ENCODE results near the gene TMEM138. TPM values are rescaled to one million over a fixed set of nuclear protein-coding genes. Genes with fewer than 3 reads are reported as not detected.
A peak's percentile ranks its signal among the peaks of the same experiment; 100 is the strongest.

TMEM138 gene
- total RNA-seq, 2 donors from 2014 or later: 46.1 to 48.9 TPM

GRCh38 chr11:61361237-61361740 lies 885 bp upstream of the TMEM138 start:
- no peaks in the 10 kb centered on the region for H3K27me3 Mint-ChIP-seq
- H3K36me3 Mint-ChIP-seq (ENCODE audit: low read depth): no peaks in the 10 kb centered on the region
- ATAC-seq (peak; percentile 0), DNase-seq (no peak)
- peak overlapping the region; percentile 97 for H3K4me3 Mint-ChIP-seq
- peak overlapping the region; percentile 99 for H3K27ac Mint-ChIP-seq
- peaks cover 21% of the 10 kb centered on the region for H3K4me1 Mint-ChIP-seq
- H3K9me3 ChIP-seq (ENCODE audit: control insufficient read depth, low read length, poor library complexity, severe bottlenecking): no peaks in the 10 kb centered on the region

- H3K9me3 ChIP-seq (ENCODE audit: control insufficient read depth, low read length, poor library complexity, severe bottlenecking): no peaks in the 10 kb centered on the region
- peaks cover 21% of the 10 kb centered on the region for H3K4me1 Mint-ChIP-seq
- H3K4me3 Mint-ChIP-seq: peak overlapping the region; percentile 97
- H3K36me3 Mint-ChIP-seq (ENCODE audit: low read depth): no peaks in the 10 kb centered on the region
- no peaks in the 10 kb centered on the region for H3K27me3 Mint-ChIP-seq
- DNase-seq: peak in 1 of 3 donors; percentile 14
- H3K27ac Mint-ChIP-seq: peak overlapping the region; percentile 99
- peak; percentile 43 for ATAC-seq
Measured at GRCh38 chr11:61362542-61362875, 335 bp downstream of the TMEM138 start.

- Mint-ChIP-seq H3K4me3 (no peak overlapping the region), H3K27me3 (no peaks in the 10 kb centered on the region), H3K36me3 (ENCODE audit: low read depth) (peaks cover 2% of the 10 kb centered on the region), H3K4me1 (peaks cover 21% of the 10 kb centered on the region), H3K27ac (peak overlapping the region; percentile 34)
- ATAC-seq: no peak
- DNase-seq: no peak
- no peaks in the 10 kb centered on the region for H3K9me3 ChIP-seq (ENCODE audit: control insufficient read depth, low read length, poor library complexity, severe bottlenecking)
Measured at GRCh38 chr11:61364012-61364675, 2.0 kb downstream of the TMEM138 start.

GRCh38 chr11:61367406-61367805 lies 5.2 kb downstream of the TMEM138 start:
- Mint-ChIP-seq H3K27me3 (no peaks in the 10 kb centered on the region), H3K27ac (no peak overlapping the region), H3K4me3 (no peak overlapping the region), H3K4me1 (peaks cover 17% of the 10 kb centered on the region), H3K36me3 (ENCODE audit: low read depth) (peaks cover 2% of the 10 kb centered on the region)
- no peaks in the 10 kb centered on the region for H3K9me3 ChIP-seq (ENCODE audit: control insufficient read depth, low read length, poor library complexity, severe bottlenecking)
- ATAC-seq (no peak), DNase-seq (no peak)

- H3K9me3 ChIP-seq (ENCODE audit: control insufficient read depth, low read length, poor library complexity, severe bottlenecking): no peaks in the 10 kb centered on the region
- Mint-ChIP-seq H3K27me3 (no peaks in the 10 kb centered on the region), H3K27ac (no peak overlapping the region), H3K4me1 (peaks cover 8% of the 10 kb centered on the region), H3K4me3 (no peak overlapping the region), H3K36me3 (ENCODE audit: low read depth) (peaks cover 2% of the 10 kb centered on the region)
- ATAC-seq (no peak), DNase-seq (no peak)
Measured at GRCh38 chr11:61368646-61369045, 6.5 kb downstream of the TMEM138 start.

GRCh38 chr11:61369372-61370348 lies 7.5 kb downstream of the TMEM138 start:
- peaks cover 2% of the 10 kb centered on the region for H3K36me3 Mint-ChIP-seq (ENCODE audit: low read depth)
- no peaks in the 10 kb centered on the region for H3K9me3 ChIP-seq (ENCODE audit: control insufficient read depth, low read length, poor library complexity, severe bottlenecking)
- H3K27me3 Mint-ChIP-seq: no peaks in the 10 kb centered on the region
- ATAC-seq: no peak
- H3K4me1 Mint-ChIP-seq: peaks cover 4% of the 10 kb centered on the region
- no peak for DNase-seq
- no peak overlapping the region for H3K4me3 Mint-ChIP-seq
- no peak overlapping the region for H3K27ac Mint-ChIP-seq

- no peaks in the 10 kb centered on the region for H3K9me3 ChIP-seq (ENCODE audit: control insufficient read depth, low read length, poor library complexity, severe bottlenecking)
- DNase-seq: no peak
- no peak overlapping the region for H3K27ac Mint-ChIP-seq
- peaks cover 2% of the 10 kb centered on the region for H3K36me3 Mint-ChIP-seq (ENCODE audit: low read depth)
- peaks cover 4% of the 10 kb centered on the region for H3K4me1 Mint-ChIP-seq
- H3K27me3 Mint-ChIP-seq: no peaks in the 10 kb centered on the region
- ATAC-seq: no peak
- no peak overlapping the region for H3K4me3 Mint-ChIP-seq
Measured at GRCh38 chr11:61370349-61371005, 8.3 kb downstream of the TMEM138 start.

GRCh38 chr11:61372659-61373420 lies 10.7 kb downstream of the TMEM138 start:
- no peaks in the 10 kb centered on the region for H3K9me3 ChIP-seq (ENCODE audit: control insufficient read depth, low read length, poor library complexity, severe bottlenecking)
- no peak for ATAC-seq
- DNase-seq: no peak
- H3K36me3 Mint-ChIP-seq (ENCODE audit: low read depth): peaks cover 2% of the 10 kb centered on the region
- no peak overlapping the region for H3K27ac Mint-ChIP-seq
- H3K27me3 Mint-ChIP-seq: no peaks in the 10 kb centered on the region
- peaks cover 4% of the 10 kb centered on the region for H3K4me1 Mint-ChIP-seq
- no peak overlapping the region for H3K4me3 Mint-ChIP-seq

GRCh38 chr11:61375761-61376108 lies 13.6 kb downstream of the TMEM138 start:
- no peaks in the 10 kb centered on the region for H3K27me3 Mint-ChIP-seq

GRCh38 chr11:61377461-61378160 lies 15.4 kb downstream of the TMEM138 start:
- no peaks in the 10 kb centered on the region for H3K36me3 Mint-ChIP-seq (ENCODE audit: low read depth)
- ATAC-seq: no peak
- no peak overlapping the region for H3K4me3 Mint-ChIP-seq
- H3K4me1 Mint-ChIP-seq: no peaks in the 10 kb centered on the region
- H3K9me3 ChIP-seq (ENCODE audit: control insufficient read depth, low read length, poor library complexity, severe bottlenecking): no peaks in the 10 kb centered on the region
- DNase-seq: no peak
- no peaks in the 10 kb centered on the region for H3K27me3 Mint-ChIP-seq
- H3K27ac Mint-ChIP-seq: no peak overlapping the region

More at GRCh38 chr11:61375761-61376108, 13.6 kb downstream of the TMEM138 start:
- no peaks in the 10 kb centered on the region for H3K4me1 Mint-ChIP-seq
- H3K27ac Mint-ChIP-seq: no peak overlapping the region
- no peaks in the 10 kb centered on the region for H3K9me3 ChIP-seq (ENCODE audit: control insufficient read depth, low read length, poor library complexity, severe bottlenecking)
- no peaks in the 10 kb centered on the region for H3K36me3 Mint-ChIP-seq (ENCODE audit: low read depth)
- DNase-seq (no peak), ATAC-seq (no peak)
- H3K4me3 Mint-ChIP-seq: no peak overlapping the region

- Mint-ChIP-seq H3K27me3 (no peaks in the 10 kb centered on the region), H3K4me1 (no peaks in the 10 kb centered on the region), H3K36me3 (ENCODE audit: low read depth) (no peaks in the 10 kb centered on the region), H3K27ac (no peak overlapping the region), H3K4me3 (no peak overlapping the region)
- DNase-seq (no peak), ATAC-seq (no peak)
- H3K9me3 ChIP-seq (ENCODE audit: control insufficient read depth, low read length, poor library complexity, severe bottlenecking): no peaks in the 10 kb centered on the region
Measured at GRCh38 chr11:61378713-61379313, 16.6 kb downstream of the TMEM138 start.

GRCh38 chr11:61380884-61381283 lies 18.7 kb downstream of the TMEM138 start:
- H3K27ac Mint-ChIP-seq: no peak overlapping the region
- no peak overlapping the region for H3K4me3 Mint-ChIP-seq
- no peaks in the 10 kb centered on the region for H3K9me3 ChIP-seq (ENCODE audit: control insufficient read depth, low read length, poor library complexity, severe bottlenecking)
- peaks cover 8% of the 10 kb centered on the region for H3K4me1 Mint-ChIP-seq
- no peaks in the 10 kb centered on the region for H3K36me3 Mint-ChIP-seq (ENCODE audit: low read depth)
- ATAC-seq (no peak), DNase-seq (no peak)
- no peaks in the 10 kb centered on the region for H3K27me3 Mint-ChIP-seq
